Activated CD8-positive, alpha-beta memory T cell treated with anti-CD3 and anti-CD28 coated beads, Interleukin-2, amount 50 U/mL, for 24 hours (primary cell): ENCODE results near the gene ATP11A.

Source experiments
- DNase-seq: peaks from one replicate; pipeline ENCODE4 v3.0.0-alpha.2; 2020; ENCODE audit errors: extremely low read depth

Gene ATP11A

GRCh38 chr13:112710855-112711527 is 21.2 kb downstream of the ATP11A start:
- no peak for DNase-seq

- no peak for DNase-seq
These were observed 21.9 kb downstream of the ATP11A start for GRCh38 chr13:112711528-112712265.

GRCh38 chr13:112712451-112713207 is 22.8 kb downstream of the ATP11A start:
- no peak for DNase-seq

- DNase-seq, result no peak
These were observed 23.8 kb downstream of the ATP11A start for GRCh38 chr13:112713517-112714253.

- no peak for DNase-seq
These were observed 24.7 kb downstream of the ATP11A start for GRCh38 chr13:112714376-112715174.

- DNase-seq, result no peak
These were observed 25.4 kb downstream of the ATP11A start for GRCh38 chr13:112715210-112715609.

GRCh38 chr13:112715715-112716460 is 26.1 kb downstream of the ATP11A start:
- no peak for DNase-seq

GRCh38 chr13:112716461-112716820 is 26.6 kb downstream of the ATP11A start:
- no peak for DNase-seq

- DNase-seq, result no peak
These were observed 27.1 kb downstream of the ATP11A start for GRCh38 chr13:112716841-112717520.

- no peak for DNase-seq
These were observed 28.5 kb downstream of the ATP11A start for GRCh38 chr13:112718318-112718717.

GRCh38 chr13:112719016-112719415 is 29.2 kb downstream of the ATP11A start:
- DNase-seq, result no peak

- no peak for DNase-seq
These were observed 29.7 kb downstream of the ATP11A start for GRCh38 chr13:112719556-112719955.

GRCh38 chr13:112720251-112720650 is 30.4 kb downstream of the ATP11A start:
- no peak for DNase-seq

GRCh38 chr13:112720814-112721197 is 31.0 kb downstream of the ATP11A start:
- DNase-seq, result no peak

- DNase-seq, result no peak
These were observed 31.6 kb downstream of the ATP11A start for GRCh38 chr13:112721198-112722104.

GRCh38 chr13:112722433-112723263 is 32.8 kb downstream of the ATP11A start:
- no peak for DNase-seq

GRCh38 chr13:112723771-112724170 is 33.9 kb downstream of the ATP11A start:
- DNase-seq, result no peak

GRCh38 chr13:112724788-112725345 is 35.0 kb downstream of the ATP11A start:
- no peak for DNase-seq
